ENCODE data around the gene PAK1. TPM values are rescaled to one million over a fixed set of nuclear protein-coding genes. Genes with fewer than 3 reads are reported as not detected.

PAK1 gene
- total and polyA plus RNA-seq, 2 donors (not counting 3 experiments of a cell fraction or from before 2014, with no cell fraction given): 5.6 to 12.9 TPM

DNA sequence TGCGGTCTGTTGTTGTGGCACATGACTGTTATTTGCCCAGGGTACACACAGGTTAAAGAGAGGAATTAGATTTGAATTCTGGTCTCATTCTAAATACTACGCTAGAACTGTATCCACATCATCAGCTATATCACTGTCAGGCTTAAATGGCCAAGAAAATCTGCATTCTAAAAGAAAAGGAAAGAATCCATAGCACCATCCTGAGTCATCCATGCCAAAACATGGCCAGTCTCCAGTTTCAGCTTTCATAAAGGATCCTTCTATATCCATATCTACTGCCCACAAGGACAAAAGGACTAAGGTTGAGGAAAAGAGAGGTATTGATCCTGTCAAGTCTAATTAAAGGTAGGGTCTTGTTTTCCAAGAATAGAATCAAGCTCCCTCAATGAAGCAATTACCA is 98.8 kb downstream of the PAK1 start:
- no peak overlapping the region for H3K27ac ChIP-seq (ENCODE audit: insufficient read depth, low read depth, low read length)
- POLR2A ChIA-PET: no interaction called here

More for the DNA sequence above, 98.8 kb downstream of the PAK1 start:
- no peak overlapping the region for H3K9ac ChIP-seq (replicated peaks; ENCODE audit: extremely low read depth, insufficient read depth, low read length)
- no peaks in the 10 kb centered on the region for H3K79me2 ChIP-seq (ENCODE audit: control insufficient read depth, insufficient read depth, low read length)
- no peak for DNase-seq (ENCODE audit: low read depth, low spot score)
- TF ChIP-seq EZH2 (IDR thresholded peaks at IDR 0.05; ENCODE audit: borderline replicate concordance, low read depth, low read length, severe bottlenecking) (no peak), FOS (IDR thresholded peaks at IDR 0.05; ENCODE audit: borderline replicate concordance, insufficient read depth, low read length) (no peak), GATA2 (IDR thresholded peaks at IDR 0.05; ENCODE audit: insufficient read depth, insufficient read length, low read depth, low read length) (no peak), MYC (IDR thresholded peaks at IDR 0.05; ENCODE audit: low read depth, low read length) (no peak), JUN (IDR thresholded peaks at IDR 0.05; ENCODE audit: borderline replicate concordance, insufficient read depth, insufficient read length, low read depth) (no peak), POLR2AphosphoS5 (IDR thresholded peaks at IDR 0.05; ENCODE audit: insufficient read depth, low read depth, low read length) (no peak), POLR2A (IDR thresholded peaks at IDR 0.05; ENCODE audit: low read depth, low read length) (no peak)
- TF ChIP-seq, protein P1, sequence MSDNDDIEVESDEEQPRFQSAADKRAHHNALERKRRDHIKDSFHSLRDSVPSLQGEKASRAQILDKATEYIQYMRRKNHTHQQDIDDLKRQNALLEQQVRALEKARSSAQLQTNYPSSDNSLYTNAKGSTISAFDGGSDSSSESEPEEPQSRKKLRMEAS (IDR thresholded peaks at IDR 0.05; ENCODE audit: insufficient read depth, insufficient read length): no peak
- TF ChIP-seq, protein P2, sequence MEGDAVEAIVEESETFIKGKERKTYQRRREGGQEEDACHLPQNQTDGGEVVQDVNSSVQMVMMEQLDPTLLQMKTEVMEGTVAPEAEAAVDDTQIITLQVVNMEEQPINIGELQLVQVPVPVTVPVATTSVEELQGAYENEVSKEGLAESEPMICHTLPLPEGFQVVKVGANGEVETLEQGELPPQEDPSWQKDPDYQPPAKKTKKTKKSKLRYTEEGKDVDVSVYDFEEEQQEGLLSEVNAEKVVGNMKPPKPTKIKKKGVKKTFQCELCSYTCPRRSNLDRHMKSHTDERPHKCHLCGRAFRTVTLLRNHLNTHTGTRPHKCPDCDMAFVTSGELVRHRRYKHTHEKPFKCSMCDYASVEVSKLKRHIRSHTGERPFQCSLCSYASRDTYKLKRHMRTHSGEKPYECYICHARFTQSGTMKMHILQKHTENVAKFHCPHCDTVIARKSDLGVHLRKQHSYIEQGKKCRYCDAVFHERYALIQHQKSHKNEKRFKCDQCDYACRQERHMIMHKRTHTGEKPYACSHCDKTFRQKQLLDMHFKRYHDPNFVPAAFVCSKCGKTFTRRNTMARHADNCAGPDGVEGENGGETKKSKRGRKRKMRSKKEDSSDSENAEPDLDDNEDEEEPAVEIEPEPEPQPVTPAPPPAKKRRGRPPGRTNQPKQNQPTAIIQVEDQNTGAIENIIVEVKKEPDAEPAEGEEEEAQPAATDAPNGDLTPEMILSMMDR (IDR thresholded peaks at IDR 0.05; ENCODE audit: extremely low read depth in 1 of 2, insufficient read depth in 1 of 2, low read depth in 1 of 2, low read length in 2 of 2): no peak
- H3K9me3 ChIP-seq (replicated peaks; ENCODE audit: control insufficient read depth, insufficient read depth, low read length): no peaks in the 10 kb centered on the region
- dilution Hi-C loops (cut with MboI; ENCODE audit: extremely low pct_ligation_motif_present, low sequenced_read_pairs): no loop called here
- intact Hi-C loops (cut with micrococcal nuclease): loop anchor here (10.0 kb wide), 1 partner anchor 170 kb away; no protein-coding TSS in a partner anchor
- no peaks in the 10 kb centered on the region for H4K20me1 ChIP-seq (replicated peaks; ENCODE audit: control insufficient read depth, extremely low read depth, insufficient read depth, low read length)
- no peaks in the 10 kb centered on the region for H3K36me3 ChIP-seq (ENCODE audit: control insufficient read depth in 2 of 2, extremely low read depth in 1 of 2, insufficient read depth in 2 of 2, low read length in 2 of 2)
- H3K4me1 ChIP-seq (ENCODE audit: control insufficient read depth, extremely low read depth, insufficient read depth, low read length): peaks cover 12% of the 10 kb centered on the region
- no peaks in the 10 kb centered on the region for H3K9me1 ChIP-seq (replicated peaks; ENCODE audit: control insufficient read depth, extremely low read depth, insufficient read depth, low read length)
- peak; percentile 18 for FAIRE-seq
- no peak overlapping the region for H3K4me3 ChIP-seq (replicated peaks in 1 of 3; ENCODE audit: insufficient read depth in 1 of 3, low read depth in 1 of 3, low read length in 3 of 3)
- CTCF ChIA-PET: interaction anchor here (1.4 kb wide), 1 partner anchor 11 kb away, joined by 3 read pairs; no protein-coding TSS in a partner anchor
- no TSS peak for BruUV-seq (replicated peaks)
- H3K4me2 ChIP-seq (ENCODE audit: insufficient read depth, low read length): no peak overlapping the region
- no peaks in the 10 kb centered on the region for H3K27me3 ChIP-seq (ENCODE audit: control insufficient read depth in 2 of 2, insufficient read depth in 2 of 2, low read length in 2 of 2)
- no peak overlapping the region for H2AFZ ChIP-seq (ENCODE audit: low read depth, low read length)

Data from endothelial cell of umbilical vein (primary cell).